Measurements from ENCODE around the gene TMEM117.

The TMEM117 gene

GRCh38 chr12:43887397-43887796 lies 51.5 kb downstream of the TMEM117 start:
- no peak for DNase-seq

DNA sequence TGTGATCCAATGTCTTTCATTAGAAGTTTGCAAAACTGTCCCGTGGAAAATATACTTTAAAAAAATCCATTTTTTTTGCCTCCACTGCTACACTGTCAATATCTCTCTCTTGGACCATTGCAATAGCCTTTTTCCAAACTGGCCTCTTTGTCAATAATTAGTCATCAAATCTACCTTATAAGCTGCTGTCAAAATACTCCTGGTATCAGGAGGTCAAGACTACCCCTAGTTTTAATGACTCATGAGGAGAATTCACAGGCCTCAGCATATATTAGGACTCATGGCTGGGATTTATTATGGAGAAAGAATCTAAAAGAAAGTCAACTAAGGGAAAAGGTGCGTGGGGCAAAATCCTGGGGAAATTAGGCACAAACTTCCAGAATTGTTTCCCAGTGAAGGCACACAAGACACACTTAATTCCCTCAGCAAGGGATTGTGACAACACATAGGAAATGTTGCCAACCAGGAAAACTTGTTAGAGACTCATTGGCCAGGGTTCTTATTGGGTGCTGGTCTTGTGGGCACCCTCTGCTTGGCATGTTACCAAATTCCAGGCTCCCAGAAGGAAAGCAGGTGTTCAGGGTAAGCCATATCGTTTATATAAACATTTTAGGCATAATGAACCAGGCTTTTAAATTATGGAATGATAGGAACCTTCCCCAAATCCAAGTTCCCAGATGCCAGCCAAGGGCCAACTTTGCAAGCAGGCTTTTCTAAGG lies 56.1 kb downstream of the TMEM117 start:
- no peak for DNase-seq

- no peak for DNase-seq
Observed at GRCh38 chr12:43893670-43894069, 57.8 kb downstream of the TMEM117 start.

- DNase-seq = no peak
Observed at GRCh38 chr12:43895580-43896206, 59.8 kb downstream of the TMEM117 start.

DNA sequence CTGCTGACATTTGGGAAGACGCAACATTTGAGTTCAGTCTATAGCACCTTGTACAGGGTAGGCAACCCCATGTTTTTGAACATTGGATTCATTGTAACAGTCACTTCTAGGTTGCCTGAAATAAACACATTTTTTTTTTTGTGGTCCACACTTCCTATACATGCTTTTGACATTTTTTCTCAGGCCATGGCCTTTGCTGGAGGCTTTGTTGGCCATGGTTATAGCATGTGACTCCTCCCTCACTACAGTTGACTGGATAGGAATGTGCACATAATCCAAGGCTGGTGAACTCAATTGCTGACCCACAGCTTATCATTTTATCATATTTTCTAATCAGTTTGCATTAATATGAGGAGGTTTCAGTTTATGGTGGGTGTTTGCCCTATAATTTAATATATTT lies 60.6 kb downstream of the TMEM117 start:
- no peak for DNase-seq

DNA sequence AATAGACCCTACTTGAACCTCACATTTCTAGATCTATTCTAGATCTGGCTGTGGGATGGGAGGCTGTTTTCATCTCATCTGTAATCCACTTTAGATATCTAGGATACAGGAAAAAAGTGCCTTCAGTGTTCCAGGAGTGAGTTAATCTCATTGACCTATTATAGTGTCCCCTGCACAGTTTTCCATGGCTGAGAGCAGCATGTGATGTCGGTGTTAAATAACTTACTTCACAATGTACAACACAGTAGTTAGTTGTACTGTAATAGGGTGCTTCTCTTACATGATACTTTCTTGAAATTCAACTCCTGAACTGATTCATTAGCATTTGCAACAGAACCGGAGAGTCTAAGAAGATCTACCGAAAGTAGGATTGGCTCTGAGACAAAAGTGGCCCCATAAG lies 62.6 kb downstream of the TMEM117 start:
- DNase-seq = no peak

DNA sequence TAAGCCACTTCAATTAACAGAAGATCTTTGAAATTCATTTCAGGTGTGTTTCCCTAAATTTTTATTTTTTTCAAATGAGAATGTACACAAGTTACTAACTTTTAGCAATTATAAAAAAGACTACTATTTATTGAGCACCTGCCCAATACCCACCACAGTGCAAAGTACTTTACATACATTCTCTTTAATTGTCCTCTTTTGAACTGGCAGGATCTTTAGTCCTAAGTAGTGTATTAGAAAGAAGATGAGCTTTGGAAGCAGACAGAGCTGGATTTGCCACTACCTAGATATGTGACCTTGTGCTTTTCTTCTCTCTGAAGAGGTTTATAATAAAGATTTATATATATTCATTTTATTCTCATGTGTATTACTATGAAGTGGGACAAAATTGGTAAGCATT lies 63.7 kb downstream of the TMEM117 start:
- no peak for DNase-seq

GRCh38 chr12:43903686-43904085 lies 67.8 kb downstream of the TMEM117 start:
- no peak for DNase-seq

DNA sequence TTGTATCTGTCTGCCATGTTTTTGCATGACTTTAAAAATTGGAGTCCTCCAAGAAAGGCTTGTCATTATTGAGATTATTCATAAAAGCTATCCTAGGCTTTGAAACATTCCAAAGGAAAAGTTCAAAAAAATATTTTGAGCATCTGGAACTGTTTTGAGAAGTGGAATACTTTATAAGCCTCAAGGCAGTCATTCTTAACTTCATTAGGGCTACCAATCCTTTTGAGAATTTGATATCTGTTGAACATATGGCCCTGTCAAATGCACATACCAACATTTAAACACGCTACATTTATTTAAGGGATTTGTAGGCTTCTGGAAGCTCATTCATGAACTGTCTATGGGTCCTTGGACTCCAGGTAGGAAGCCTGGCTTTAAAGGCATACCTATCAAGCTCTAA lies 77.0 kb downstream of the TMEM117 start:
- no peak for DNase-seq

GRCh38 chr12:43914391-43914790 lies 78.5 kb downstream of the TMEM117 start:
- DNase-seq = no peak

GRCh38 chr12:43914923-43915468 lies 79.1 kb downstream of the TMEM117 start:
- DNase-seq = no peak

- DNase-seq = no peak
Observed at GRCh38 chr12:43917896-43918295, 82.0 kb downstream of the TMEM117 start.

DNA sequence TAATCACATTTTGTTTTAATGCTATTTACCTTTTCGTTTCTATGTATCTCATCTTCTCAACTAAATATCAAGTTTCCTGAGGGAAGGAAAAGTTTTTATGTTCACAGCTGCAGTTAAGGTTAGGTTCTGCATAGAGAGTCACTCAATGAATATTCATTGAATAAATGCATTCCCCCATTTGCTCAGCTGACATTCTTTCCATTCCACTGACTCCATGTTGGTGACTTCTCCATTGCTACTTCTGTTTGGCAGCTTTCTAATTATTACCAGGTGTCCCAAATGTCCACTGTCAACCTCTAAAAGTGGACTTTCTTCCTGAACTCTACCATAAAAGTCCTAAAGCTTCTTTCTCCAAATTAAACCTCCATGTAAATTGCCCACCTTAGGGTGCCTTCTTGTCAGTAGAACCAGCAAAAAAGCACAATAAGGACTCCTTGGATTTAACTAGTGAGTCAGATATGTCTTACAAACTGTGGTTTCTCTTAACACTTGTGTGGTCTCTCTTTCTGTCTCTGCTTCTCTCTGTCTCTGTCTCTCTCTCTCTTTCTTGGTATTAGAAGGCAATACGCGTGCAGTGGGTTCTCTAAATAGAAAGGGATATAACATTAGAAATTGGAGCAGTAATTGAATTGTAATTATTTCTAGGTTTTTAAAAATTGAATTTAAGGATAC lies 85.9 kb downstream of the TMEM117 start:
- no peak for DNase-seq

GRCh38 chr12:43930032-43930431 lies 94.2 kb downstream of the TMEM117 start:
- DNase-seq = no peak

DNA sequence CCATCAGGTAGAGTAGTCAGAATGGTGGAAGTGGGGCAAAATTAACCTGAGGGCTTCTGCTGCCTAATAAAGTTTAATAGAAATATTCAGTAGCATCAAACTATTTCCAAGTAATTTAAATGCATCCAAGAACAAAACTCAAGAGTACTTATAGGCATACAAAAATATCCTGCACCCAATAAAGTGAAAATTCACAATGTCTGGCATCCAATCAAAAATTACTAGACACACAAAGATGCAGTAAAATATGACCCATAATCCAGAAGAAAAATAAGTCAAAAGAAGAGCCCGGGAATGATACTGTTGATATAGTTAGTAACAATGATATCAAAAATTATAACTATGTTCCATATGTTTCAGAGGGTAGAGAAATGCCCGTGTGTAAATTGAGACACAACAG lies 95.3 kb downstream of the TMEM117 start:
- DNase-seq = no peak

DNA sequence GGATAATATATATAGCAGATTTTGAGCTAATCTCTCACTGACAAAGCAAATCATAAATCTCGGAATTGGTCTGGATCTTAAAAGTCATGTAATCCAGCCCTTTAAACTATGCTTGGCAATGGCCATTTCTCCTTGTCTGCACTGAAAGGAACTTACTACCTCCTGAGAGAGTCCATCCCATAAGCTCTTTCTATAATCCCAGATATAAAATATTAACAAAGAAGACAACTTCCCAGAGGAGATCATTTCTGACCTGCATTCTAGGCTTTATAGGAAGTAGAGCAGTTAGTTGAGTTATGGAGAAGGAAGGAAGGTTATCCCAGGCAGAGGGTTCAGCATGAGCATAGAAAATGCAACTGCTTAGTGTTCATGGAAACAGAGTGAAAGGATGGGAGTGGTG lies 99.7 kb downstream of the TMEM117 start:
- no peak for DNase-seq

DNA sequence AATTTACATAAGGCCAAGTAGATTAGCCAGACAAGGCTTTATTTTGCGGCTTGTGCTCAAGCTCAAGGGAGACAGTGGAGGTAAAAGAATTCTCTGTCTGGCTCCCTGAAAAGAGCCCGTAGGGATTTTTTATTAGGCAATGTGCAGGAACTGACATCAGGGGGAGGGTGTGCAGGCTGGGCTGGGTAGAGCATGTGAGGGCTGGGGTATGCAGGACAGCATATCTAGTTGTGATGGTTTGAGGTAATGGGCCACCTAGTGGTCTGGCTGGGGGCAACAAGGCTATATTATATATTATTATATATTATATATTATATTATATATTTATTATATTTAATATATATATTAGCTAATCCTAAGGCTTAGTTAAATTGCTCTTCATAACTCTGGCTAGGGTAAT lies 102.1 kb downstream of the TMEM117 start:
- DNase-seq = no peak

DNA sequence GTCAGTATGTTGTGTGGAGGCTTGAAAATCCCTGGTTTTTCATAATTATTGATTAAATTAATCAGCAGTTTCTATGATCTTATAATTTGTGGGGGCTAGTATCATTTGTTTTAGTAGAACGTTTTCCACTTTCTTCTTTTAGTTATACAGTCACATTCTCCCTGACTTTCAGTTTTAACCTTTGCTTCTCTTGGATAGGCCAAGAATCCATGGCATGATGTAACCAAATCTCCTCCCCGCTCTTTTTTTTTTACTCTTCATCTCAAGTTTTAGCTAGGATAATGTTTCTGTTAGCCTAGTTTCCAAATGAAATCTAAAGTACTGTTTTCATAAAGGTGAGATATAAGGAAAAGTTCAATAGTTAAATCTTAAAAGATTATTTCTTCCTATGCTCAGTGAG lies 106.5 kb downstream of the TMEM117 start:
- no peak for DNase-seq

DNA sequence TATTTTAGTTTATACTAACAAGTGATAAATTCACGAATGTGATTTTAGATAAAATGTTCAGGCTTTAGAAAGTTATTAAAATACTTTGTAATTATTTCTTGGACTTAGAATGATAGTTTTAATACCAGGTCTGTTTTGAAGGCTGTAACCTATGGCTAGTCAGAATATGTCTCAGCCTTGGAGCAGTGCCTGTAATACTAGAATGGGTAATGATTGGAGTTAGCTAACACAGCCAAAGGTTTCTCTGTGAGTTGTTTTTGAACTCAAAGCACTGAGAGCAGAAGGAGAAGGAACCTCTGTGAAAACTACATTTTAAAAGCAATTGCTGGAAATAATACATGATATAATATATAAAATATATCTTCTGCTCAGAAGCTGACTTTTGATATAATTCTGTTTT lies 110.1 kb downstream of the TMEM117 start:
- DNase-seq = no peak

GRCh38 chr12:43951286-43951685 lies 115.4 kb downstream of the TMEM117 start:
- DNase-seq = no peak

DNA sequence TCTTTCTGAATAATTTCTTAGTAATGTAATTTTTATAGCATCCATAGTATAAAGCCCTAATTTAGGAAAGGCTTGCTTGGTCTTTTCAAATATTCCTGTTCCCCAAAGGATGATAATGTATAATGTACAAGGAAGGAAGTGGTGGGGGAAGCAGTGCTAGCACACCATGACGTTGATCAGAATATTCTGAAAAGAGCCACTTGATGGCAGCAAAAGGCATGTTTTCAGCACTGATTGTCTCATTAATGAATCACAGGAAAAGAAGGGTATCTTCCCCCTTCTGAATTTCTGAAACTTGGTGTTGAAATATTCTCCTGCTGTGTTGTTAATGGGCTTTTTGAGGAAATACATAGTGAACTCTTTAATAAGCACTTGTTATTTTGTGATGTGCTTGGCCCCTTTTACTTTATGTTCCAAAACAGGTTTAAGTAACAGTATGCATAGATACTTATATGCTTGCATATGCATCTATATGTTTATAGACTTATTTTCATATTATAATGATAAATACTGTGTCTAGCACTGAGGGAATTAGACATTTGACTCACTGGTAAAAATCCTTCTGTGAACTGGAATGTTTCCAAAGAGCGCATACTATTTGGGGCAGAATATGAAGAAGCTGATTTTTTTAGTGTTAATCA lies 122.0 kb downstream of the TMEM117 start:
- DNase-seq = peak; percentile 17 to 60

DNA sequence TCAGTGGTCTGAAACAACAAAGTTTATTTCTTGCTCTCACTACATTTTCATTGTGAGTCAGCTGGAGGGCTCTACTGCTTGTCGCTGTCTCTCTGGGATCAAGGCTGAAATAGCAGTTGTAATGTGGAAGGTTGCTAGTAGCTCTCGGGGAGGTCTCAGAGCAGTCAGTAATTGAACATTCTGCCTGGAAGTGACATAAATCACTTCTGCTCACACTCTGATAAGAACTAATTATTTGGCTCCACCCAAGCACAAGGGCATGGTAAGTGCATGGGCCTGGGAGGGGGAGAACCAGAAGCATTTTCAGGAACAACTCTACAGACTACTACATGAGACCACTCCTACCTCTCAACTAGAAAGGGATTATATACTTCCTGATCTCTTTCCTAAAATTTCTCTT lies 128.2 kb downstream of the TMEM117 start:
- DNase-seq = no peak

- DNase-seq = no peak
Observed at GRCh38 chr12:43964961-43965360, 129.1 kb downstream of the TMEM117 start.

GRCh38 chr12:43965899-43966298 lies 130.0 kb downstream of the TMEM117 start:
- DNase-seq = no peak
